HG03439 (cell line): Measurements from ENCODE around the gene CAMSAP1.
"Not testable (repeated sequence)": the region's sequence is repeated elsewhere in the genome, so short reads cannot be mapped to it uniquely, and the experiment has no call there.

ENCODE experiments used
- ATAC-seq: cut with Tn5 transposase; IDR thresholded peaks from one replicate; pipeline ENCODE4 v1.9.1; 2021; ENCODE audit warnings: mild to moderate bottlenecking, moderate library complexity; ENCODE audit not compliant: unreplicated experiment

The CAMSAP1 gene, protein sequence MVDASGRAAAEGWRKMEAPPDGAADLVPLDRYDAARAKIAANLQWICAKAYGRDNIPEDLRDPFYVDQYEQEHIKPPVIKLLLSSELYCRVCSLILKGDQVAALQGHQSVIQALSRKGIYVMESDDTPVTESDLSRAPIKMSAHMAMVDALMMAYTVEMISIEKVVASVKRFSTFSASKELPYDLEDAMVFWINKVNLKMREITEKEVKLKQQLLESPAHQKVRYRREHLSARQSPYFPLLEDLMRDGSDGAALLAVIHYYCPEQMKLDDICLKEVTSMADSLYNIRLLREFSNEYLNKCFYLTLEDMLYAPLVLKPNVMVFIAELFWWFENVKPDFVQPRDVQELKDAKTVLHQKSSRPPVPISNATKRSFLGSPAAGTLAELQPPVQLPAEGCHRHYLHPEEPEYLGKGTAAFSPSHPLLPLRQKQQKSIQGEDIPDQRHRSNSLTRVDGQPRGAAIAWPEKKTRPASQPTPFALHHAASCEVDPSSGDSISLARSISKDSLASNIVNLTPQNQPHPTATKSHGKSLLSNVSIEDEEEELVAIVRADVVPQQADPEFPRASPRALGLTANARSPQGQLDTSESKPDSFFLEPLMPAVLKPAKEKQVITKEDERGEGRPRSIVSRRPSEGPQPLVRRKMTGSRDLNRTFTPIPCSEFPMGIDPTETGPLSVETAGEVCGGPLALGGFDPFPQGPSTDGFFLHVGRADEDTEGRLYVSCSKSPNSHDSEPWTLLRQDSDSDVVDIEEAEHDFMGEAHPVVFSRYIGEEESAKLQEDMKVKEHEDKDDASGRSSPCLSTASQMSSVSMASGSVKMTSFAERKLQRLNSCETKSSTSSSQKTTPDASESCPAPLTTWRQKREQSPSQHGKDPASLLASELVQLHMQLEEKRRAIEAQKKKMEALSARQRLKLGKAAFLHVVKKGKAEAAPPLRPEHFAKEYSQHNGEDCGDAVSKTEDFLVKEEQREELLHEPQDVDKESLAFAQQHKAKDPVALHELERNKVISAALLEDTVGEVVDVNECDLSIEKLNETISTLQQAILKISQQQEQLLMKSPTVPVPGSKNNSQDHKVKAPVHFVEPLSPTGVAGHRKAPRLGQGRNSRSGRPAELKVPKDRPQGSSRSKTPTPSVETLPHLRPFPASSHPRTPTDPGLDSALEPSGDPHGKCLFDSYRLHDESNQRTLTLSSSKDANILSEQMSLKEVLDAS (N-terminal part only)

GRCh38 chr9:135907431-135908092, at the start of gene CAMSAP1:
CAMSAP1 (minus strand) TSS chr9:135907546; CDS start chr9:135907159, 387 bp downstream.
- peak; percentile 76 for ATAC-seq

DNA sequence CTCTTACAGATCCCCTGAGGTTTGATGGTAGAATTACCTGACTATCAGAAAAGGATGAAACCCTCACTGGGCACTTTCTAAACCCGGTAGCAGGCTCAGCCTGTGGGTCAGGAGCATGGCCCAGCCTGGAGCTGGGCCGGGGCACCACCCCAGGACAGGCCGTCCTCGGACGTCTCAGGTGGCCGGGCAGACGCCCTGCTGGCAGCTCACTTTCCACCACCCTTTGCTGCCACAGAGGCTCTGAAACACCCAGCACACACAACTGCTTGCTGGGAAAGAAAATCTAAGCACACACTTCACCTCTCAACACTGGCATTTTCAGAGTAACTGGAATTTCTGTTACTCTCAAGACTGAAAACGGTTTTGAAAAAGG, 49.4 kb upstream of the CAMSAP1 start:
- ATAC-seq, result no peak

GRCh38 chr9:135955934-135956801, 48.8 kb upstream of the CAMSAP1 start:
- no peak for ATAC-seq

DNA sequence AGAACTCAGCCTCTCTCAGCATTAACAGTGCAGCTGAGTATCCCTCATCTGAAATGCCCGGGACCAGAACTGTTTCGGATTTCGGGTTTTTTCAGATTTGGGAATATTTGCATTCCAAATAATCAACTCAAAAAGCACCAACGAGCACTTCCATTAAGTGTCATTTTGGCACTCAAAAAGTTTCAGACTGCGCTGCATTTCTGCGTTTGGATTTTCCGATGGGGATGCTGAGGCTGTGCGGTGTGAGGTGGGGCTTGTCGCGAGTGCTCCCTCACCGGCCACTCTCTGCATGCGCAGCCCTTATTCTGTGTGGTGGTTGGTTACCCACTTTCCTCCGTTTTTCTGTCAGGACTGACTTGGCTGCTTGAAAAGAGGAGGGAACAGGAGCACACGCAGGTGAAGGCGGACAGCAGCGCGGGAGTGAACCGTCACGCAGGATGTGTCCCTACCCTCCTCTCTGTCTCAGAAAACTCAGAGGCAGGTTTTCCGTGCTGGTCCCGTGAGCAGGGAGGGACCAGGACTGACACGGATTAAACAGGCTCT, 45.4 kb upstream of the CAMSAP1 start:
- no peak for ATAC-seq

- no peak for ATAC-seq
These were observed 44.7 kb upstream of the CAMSAP1 start for GRCh38 chr9:135951889-135952663.

DNA sequence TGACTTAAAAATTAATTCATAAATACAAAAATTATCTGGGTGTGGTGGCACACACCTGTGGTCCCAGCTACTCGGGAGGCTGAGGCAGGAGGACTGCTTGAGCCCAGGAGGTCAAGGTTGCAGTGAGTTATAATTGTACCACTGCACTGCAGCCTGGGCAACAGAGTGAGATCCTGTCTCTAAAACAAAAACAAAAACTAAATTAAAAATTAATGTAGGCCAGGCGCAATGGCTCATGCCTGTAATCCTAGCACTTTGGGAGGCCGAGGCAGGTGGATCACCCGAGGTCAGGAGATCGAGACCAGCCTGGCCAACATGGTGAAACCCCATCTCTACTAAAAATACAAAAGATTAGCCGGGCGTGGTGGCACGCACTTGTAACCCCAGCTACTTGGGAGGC, 44.0 kb upstream of the CAMSAP1 start:
- not testable (repeated sequence) for ATAC-seq

DNA sequence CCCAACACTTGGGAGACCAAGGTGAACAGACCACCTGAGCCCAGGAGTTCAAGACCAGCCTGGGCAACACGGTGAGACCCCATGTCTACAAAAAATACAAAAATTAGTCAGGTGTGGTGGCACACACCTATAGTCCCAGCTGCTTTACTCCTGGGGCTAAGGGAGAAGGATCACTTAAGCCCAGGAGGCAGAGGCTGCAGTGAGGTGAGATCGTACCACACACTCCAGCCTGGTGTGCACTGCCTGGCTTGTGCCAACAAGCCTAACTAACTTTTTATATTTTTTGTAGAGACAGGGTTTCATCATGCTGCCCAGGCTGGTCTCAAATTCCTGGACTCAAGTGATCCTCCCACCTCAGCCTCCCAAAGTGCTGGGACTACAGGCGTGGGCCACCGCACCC, 43.5 kb upstream of the CAMSAP1 start:
- not testable (repeated sequence) for ATAC-seq

GRCh38 chr9:135950135-135950682, 42.9 kb upstream of the CAMSAP1 start:
- no peak for ATAC-seq

DNA sequence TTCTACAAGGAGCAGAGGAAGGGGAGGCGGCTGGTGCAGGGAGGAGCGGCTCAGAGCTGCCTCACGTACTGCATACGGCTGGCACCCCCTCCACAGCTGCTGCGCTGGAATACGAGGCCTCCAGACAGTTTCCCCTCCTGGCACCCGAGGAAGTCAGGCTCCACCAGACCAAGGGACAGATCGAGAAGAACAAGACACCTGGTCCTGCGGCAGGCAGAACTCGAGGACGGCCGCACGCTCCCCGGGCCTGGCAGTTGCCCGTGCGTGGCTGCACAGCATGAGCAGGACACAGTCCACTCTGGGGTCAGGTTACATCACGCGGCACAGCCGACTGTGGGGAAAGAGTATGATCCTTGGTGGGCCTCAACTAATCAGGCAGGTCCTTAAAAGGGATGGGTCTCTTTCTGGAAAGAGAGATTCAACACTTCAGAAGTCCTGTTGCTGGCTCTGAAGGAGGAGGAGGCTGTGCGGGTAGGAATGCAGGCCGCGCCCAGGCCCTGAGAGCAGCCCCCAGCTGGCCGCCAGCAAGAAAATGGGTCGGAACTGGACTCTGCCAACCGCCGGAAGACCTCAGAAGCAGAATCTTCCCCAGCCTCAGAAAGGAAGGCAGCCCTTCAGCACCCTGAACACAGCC, 42.3 kb upstream of the CAMSAP1 start:
- no peak for ATAC-seq

- ATAC-seq, result no peak
These were observed 41.6 kb upstream of the CAMSAP1 start for GRCh38 chr9:135948968-135949367.

- no peak for ATAC-seq
These were observed 41.1 kb upstream of the CAMSAP1 start for GRCh38 chr9:135948446-135948845.

DNA sequence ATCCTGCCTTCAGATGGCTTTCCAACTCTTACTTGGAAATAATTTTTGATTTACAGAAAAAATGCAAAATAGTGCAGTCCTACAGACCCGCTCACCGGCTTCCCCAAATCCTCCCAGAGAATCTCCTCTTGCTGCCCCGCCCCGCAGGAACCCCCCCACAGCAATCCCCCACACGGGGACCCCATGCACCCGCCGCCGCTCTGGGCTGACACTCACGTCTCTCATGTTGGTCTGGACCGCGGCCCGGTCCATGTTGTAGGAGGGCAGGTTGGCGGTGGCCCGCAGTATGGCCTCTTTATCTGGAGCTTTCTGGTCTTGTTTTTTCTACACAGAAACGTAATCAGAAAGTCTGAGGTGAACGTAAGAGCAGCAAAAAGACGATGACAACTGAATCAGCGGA, 40.2 kb upstream of the CAMSAP1 start:
- no peak for ATAC-seq

DNA sequence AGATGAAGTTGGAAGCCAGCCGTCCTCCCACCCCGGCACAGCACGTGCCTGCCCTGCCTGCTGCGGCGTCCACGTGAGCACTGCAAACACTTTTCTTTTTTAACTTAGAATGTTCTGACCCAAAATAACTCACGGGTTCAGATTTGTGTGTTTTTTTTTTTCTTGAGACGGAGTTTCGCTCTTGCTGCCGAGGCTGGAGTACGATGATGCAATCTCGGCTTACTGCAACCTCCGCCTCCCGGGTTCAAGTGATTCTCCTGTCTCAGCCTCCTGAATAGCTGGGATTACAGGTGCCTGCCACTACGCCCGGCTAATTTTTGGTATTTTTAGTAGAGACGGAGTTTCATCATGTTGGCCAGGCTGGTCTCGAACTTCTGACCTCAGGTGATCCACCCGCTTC, 39.8 kb upstream of the CAMSAP1 start:
- not testable (repeated sequence) for ATAC-seq

DNA sequence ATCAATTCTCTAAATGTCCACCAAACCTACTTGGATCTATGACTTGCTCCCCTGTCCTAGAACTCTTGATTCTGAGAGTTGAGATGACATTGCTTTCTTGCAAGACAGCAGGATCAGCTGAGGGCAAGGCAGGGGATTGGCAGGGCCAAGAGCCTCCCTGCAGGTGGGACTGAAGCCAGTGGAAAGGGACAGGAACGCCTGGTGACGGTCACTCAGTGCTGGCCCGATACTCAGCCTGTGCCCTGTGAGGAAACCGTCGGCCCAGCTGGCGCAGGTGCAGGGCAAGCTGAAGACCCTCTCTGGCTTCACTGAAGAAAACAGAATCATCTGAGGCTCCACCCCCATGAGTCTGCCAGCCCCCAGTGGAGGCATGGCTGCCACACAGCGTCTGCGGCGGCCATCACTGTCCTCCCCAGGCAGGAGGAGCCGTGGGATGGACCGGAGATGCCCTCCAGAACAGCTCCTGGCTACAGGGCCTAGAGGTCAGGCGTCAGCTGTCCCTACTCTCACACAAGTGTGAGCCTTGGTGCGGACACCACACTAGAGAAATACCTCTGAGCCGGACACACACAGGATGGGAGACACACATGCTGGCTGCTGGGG, 39.1 kb upstream of the CAMSAP1 start:
- ATAC-seq, result no peak

DNA sequence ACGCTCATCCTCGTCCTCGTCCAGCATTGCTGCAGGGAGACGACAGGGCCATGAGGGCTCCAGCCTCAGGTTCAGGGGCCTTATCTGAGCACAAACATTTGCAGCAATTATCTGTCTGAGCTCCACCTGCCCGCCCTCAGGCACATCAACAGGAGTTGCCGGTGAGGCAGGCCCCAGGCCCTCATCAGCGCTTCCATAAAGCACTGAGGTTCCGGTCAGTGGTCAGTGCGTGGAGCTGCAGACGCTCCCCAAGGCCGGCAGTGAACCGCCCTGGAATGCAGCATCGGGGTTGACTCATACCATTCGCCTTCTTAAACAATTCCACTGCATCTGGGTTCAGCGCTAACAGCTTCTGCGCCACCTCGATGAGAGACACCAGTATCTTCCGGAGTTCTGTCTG, 38.6 kb upstream of the CAMSAP1 start:
- no peak for ATAC-seq

DNA sequence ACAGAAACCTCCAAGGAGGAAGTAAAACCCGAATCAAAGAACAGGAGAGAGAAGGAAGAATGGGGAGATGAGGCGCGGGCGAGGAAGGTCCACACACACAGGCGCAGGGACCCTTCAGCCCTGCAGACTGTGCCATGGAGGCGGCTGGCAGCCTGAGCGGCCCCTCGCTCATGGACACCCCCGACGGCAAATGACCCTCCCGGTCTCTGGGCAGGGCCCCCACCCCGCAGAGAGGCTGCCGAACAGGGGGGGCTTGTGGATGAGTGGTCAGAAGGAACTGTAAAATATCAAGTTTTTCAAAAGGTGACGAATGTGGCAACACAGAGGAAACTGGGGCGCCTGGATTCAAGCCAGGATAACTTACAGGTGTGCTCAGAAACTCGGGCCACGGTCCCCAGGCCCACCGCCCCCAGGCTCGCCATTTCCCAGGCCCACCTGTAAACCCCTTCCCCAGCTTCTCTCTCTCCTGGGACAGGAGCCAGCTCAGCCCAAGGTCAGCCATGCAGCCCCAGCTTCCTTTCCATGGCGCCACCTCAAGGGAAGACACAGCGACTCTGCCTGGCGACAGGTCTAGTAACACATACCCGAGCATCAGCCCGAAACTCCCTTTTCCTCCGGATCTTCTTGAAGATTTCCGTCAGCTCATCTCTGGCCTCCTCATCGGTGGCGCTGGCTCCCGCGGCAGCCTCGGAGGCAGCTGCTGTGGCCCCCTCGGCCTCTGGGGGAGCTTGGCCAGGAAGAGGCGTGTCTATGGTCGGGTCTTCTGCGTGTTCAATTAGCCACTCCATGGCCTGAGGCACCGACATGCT, 37.3 kb upstream of the CAMSAP1 start:
- ATAC-seq, result no peak

- ATAC-seq, result not testable (repeated sequence)
These were observed 36.3 kb upstream of the CAMSAP1 start for GRCh38 chr9:135943604-135944003.
